Dedifferentiated amniotic fluid mesenchymal stem cell (primary cell): ENCODE data around the gene LEF1.

ENCODE experiments used
- DNase-seq: peaks from one replicate; pipeline ENCODE4 v3.0.0-alpha.2; 2016; ENCODE audit errors: extremely low spot score

LEF1 gene

DNA sequence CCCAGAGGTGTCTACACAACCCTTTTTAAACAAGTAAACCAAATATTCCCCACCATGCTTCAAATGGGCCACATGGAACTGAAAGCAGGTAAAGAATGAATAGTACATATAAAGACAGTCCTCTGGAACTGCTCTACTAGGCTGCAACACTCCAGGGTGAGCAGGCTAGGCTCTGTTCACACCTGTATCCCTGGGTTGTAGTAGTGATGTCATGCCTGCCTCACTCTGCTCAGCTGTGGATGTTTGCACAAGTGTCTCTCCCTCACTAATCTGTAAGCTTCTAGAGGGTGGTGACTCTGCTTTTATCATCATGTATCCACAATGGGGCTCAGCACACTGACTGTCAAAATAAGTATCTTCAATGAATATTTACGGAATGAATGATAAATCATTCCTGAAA lies 20.4 kb downstream of the LEF1 start:
- DNase-seq, result no peak

DNA sequence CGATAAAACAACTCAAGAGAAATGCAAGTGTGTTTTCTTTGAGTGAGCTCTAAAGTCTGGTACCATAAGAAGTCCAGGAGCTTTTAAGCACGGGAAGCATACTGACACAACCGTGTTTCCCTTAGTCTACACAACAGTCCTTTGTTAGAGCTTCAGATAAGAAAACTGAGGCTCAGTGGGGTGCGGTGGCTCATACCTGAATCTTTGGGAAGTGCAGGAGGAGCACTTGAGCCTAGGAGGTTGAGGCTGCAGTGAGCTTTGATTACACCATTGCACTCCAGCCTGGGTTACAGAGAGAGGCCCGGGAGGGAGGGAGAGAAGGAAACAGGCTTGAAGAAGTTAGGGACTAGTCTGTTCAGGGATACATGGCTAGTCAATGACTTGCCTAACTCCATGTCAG lies 21.9 kb downstream of the LEF1 start:
- no peak for DNase-seq

GRCh38 chr4:108146336-108146735 lies 22.4 kb downstream of the LEF1 start:
- DNase-seq, result no peak

GRCh38 chr4:108144451-108144850 lies 24.3 kb downstream of the LEF1 start:
- no peak for DNase-seq

DNA sequence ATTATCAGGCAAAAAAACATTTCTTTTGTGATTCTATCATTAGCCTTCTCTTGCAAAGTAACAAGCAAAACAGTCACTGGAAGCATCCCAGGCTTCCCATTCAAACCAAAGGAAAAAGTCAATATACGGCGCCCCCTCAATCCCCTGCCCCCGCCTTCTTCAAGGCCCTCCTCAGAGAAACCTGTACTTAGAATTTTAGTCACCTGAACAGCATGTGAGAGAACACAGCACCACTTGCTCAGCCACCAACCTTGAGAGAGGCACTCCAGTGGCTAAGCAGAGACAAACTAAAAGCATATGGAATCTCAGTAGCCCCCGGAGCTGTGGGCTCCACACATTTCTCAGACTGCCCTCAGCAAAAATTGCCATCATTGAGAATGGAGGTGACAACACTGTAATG lies 25.2 kb downstream of the LEF1 start:
- DNase-seq, result no peak

DNA sequence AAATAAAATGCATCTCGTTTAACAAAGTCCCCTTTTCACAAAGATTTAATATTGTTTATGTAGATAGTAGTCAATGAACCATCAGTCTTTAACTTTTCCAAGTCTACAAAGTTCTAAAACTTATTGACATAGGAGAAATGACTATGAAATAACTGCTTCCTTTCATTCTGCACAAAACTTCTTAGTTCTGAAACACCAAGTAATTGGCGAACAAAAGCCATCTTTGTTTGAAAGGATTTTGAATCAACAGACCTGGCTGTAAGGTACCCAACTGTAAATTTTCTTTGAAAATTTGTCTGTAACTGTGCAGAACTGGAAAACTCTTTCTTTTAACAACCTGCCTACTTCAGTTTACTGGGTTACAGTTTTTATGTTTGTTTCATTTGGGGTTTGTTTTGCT lies 25.9 kb downstream of the LEF1 start:
- DNase-seq, result no peak

DNA sequence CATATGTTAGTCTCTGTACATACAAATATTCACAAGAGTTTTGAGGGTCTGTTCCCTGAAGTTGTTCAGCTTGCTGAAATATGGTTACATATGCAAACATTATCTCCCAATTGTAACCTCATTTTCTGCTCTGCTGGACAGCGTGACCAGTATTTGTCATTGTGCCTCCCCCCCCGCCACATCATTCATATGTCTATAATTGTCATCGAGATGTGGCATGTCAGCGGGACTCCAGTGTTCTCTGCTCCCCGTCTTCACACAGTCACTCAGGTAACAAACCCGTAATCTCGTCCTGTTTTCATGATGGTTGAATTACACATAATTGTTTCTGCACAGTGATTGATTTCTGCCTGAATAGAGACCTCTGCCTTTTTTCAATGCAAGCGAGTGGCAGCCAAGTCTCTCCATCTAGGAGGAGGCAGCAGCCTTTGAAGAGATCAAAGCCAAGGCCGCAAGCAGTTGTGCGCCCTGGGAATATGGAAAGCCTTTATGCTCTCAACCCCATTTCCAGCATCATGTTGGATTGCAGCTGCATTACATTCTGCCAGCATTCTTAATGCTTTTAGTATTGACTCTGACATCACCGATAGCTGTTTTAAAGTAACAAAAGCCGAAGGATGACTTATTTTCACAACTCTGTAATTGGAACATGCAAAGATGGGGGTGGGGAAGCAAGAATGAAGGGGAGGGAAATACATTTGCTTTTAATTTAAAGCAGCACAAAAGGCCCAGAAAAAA lies 27.4 kb downstream of the LEF1 start:
- DNase-seq, result no peak

DNA sequence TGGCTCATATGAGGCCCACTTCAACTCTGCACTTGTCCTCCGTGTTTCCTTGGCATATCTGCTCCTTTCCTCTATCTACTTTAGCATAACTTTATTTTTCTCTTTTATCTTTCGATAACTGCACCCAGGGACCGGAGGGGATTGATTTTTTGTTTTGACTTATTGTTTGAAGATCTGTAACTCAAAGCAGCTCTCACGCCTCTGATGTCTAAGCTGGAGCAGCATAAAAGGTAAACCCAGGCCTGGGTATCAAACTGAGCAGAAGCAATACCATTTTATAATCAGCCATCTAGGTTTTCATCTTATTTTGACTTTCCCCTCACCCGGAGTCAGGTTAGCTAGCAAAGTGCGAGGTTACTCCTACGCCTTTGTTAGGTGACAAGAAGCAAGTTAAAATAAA lies 28.4 kb downstream of the LEF1 start:
- DNase-seq, result no peak

DNA sequence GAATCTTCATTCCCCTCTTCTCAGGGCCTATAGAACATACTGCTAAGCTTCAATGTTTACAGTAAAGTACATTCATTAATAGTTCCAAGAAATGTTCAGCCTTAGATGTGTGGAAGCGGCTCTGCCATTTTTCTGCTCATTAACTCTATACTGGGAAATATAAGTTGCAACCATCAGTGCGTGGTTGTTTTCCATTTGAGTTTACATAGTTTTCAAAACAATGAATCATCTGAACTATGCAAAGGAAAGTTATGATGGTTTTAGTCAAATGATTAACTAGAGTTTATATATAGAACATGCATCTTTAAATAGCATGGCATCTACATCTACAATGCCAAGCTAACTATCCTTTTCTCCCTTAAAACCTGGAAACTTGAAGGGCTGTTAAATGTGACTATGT lies 29.6 kb downstream of the LEF1 start:
- DNase-seq, result no peak

- DNase-seq, result no peak
Observed at GRCh38 chr4:108135549-108136209, 33.1 kb downstream of the LEF1 start.

- no peak for DNase-seq
Observed at GRCh38 chr4:108130955-108131354, 37.8 kb downstream of the LEF1 start.

DNA sequence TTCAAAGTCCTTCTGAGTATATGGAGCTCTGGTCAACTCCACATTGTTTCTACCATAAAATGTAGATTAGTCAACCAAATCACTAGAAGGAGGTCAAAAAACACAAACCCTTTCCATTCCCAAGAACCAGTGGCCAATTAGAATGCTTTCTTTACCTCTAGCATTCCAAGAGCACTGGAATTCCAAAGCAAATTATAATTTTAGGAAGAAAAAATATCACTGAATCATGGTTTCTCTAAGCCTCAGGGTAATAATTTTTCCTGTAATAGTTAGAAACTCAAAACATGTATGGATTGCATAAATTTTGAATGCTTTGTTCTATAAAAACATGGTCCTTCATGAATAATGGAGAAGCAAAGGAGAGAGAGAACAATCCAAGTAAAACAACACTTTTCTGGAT lies 39.5 kb downstream of the LEF1 start:
- no peak for DNase-seq

- DNase-seq, result no peak
Observed at GRCh38 chr4:108126806-108127205, 41.9 kb downstream of the LEF1 start.

- no peak for DNase-seq
Observed at GRCh38 chr4:108120789-108121188, 47.9 kb downstream of the LEF1 start.

- DNase-seq, result no peak
Observed at GRCh38 chr4:108119199-108119800, 49.4 kb downstream of the LEF1 start.

DNA sequence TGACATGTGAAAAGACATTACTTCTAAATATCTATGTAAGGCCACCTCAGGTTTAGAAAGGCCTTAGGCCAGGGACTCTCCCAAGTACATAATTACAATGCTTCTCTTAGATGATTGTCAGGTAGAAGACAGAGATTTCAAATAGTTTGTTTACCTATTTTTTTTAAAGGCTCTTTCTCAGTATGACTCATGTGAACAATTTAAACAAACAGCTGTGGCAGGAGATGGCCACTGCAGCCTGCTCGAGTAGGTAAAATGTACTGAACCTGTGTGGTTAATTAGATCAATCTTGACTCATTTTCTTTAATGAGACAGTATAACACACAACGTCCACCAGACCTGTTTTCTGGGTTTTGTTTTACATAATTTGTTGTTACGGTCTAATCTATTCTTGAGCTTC lies 50.2 kb downstream of the LEF1 start:
- no peak for DNase-seq

DNA sequence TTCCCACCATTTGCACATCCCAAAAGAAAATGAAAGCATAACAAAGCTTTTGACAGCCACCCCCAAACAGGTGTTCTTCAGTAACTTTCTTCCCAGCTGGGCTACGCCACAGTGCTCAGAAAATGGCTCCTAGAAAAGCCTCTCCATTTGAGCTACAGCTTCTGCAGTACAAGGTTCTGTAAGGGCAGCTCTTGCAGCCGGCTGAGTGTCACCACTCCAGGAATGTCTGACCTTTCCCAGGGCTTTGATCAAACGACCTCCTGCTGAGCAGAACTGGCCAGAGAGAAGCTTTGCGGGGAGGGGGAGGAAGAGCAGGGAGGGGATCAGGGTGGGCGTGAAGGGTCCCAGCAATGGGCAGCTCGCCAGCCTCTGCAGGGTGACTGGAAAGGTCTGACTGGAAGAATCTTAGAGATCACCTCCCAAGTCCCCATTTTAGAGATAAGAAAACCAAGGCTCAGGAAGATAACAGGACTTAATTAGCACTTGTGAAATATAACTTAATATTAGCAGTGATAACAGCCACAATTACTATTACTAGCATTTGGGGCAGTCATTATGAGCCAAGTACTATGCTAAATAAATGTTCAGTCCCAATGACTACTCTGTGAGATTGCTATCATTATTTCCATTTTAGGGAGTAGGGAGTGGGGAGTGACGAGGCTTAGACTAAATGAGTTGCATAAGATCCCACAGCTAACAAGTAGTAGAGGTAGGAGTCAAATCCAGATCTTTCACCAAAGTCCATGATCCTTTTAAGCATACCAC lies 51.1 kb downstream of the LEF1 start:
- DNase-seq, result no peak

GRCh38 chr4:108116423-108117168 lies 52.1 kb downstream of the LEF1 start:
- no peak for DNase-seq

- DNase-seq, result no peak
Observed at GRCh38 chr4:108115168-108115526, 53.6 kb downstream of the LEF1 start.

GRCh38 chr4:108114503-108114902 lies 54.2 kb downstream of the LEF1 start:
- DNase-seq, result no peak

DNA sequence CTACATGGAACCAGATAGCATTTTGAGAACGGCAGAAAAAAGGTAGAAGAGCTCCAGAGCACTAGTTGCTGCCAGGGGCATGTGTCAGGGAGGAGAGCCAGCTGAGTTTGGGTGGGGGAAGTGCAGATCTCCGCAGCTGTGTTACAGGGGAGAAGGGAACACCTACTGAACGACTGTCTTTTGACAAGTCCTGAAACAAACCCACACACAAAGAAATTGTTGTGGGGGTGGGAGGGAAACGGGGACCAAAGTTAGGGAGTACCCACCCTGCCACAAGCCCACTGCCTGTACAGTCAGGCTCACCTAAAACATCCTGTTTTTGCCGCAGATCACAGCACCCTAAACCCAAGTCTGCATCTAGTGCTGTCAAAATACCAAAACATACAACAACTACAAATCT lies 55.5 kb downstream of the LEF1 start:
- no peak for DNase-seq

GRCh38 chr4:108111781-108112180 lies 57.0 kb downstream of the LEF1 start:
- no peak for DNase-seq
